K562 (cell line): ENCODE measurements around the gene BRSK1. TPM values are rescaled to one million over a fixed set of nuclear protein-coding genes. Genes with fewer than 3 reads are reported as not detected.

Source experiments
- ATF3 ChIP-seq, 2 experiments: fragments of 450-650 bp in 1 of 2; sonication (generic) in 1 of 2; formaldehyde crosslinking in 1 of 2; IDR thresholded peaks in 1 of 2; conservative IDR thresholded peaks in 1 of 2; 2 replicates each; pipeline versions ENCODE4 v1.6.1 to v1.8.1; 2016 to 2023; ENCODE audit warnings: mild to moderate bottlenecking in 2 of 2, moderate library complexity in 2 of 2, inconsistent platforms in 1 of 2, missing genetic modification reagents in 1 of 2
- HMGXB4 ChIP-seq: sonication (generic); formaldehyde crosslinking; IDR thresholded peaks from 2 replicates; pipeline ENCODE4 v1.8.1; 2023; ENCODE audit warnings: mild to moderate bottlenecking, missing genetic modification reagents
- MGA ChIP-seq: fragments of 450-650 bp; IDR thresholded peaks from 2 replicates; pipeline ENCODE4 v1.6.1; 2016; ENCODE audit warnings: mild to moderate bottlenecking, moderate library complexity
- NFRKB ChIP-seq: fragments of 450-650 bp; IDR thresholded peaks from 2 replicates; pipeline ENCODE4 v1.6.1; 2016; ENCODE audit warnings: low read depth
- ZBTB11 ChIP-seq, 3 experiments: fragments of 200-800 bp in 1 of 3; fragments of 250-450 bp in 1 of 3; fragments of 450-650 bp in 1 of 3; sonication (Bioruptor Pico) in 1 of 3; sonication (Bioruptor generic) in 1 of 3; formaldehyde crosslinking in 1 of 3; IDR thresholded peaks; 2 replicates each; pipeline versions ENCODE4 v1.6.1 to v1.8.0; 2016 to 2022; ENCODE audit warnings: mild to moderate bottlenecking in 2 of 3, missing genetic modification characterization in 2 of 3, missing compliant biosample characterization in 1 of 3, moderate library complexity in 1 of 3
- polyA plus RNA-seq, 8 experiments: library from polyadenylated mRNA; depleted of rRNA in 4 of 8; stranded (reverse) in 5 of 8; unstranded in 3 of 8; fragments of >200 nt; fragmentation: Nextera tagmentation in 2 of 8; fragmentation: Illumina TruSeq in 1 of 8; extraction: Ambion mirVana in 2 of 8; extraction: Trizol in 1 of 8; gene quantifications; 2 replicates each; pipeline versions ENCODE4 v1.2.1 to v1.2.3, GENCODE V29; 2011 to 2014; ENCODE audit warnings: inconsistent platforms in 1 of 8, missing spikeins in 1 of 8
- total RNA-seq, 7 experiments: library from RNA; depleted of rRNA in 6 of 7; stranded (reverse); fragments of >200 nt in 6 of 7; fragmentation: Illumina TruSeq in 2 of 7; extraction: Trizol in 2 of 7; gene quantifications; 2 replicates each; pipeline versions ENCODE4 v1.2.1 to v1.2.3, GENCODE V29; 2011 to 2021; ENCODE audit warnings: low replicate concordance in 1 of 7

BRSK1 gene
- total and polyA plus RNA-seq, 9 of the 15 experiments (the other 6 are each of a cell fraction or from before 2014, with no cell fraction given), result 1.7 to 9.3 (median 3.8) TPM; not detected in 2

- TF ChIP-seq HMGXB4 (CRISPR knock-in tag) (0 out of 2 replicates have a peak, but pooled peaks have one; percentile 13), ATF3 (IDR thresholded peaks at IDR 0.05) (no peak), ATF3 (CRISPR knock-in tag; conservative IDR thresholded peaks at IDR 0.05) (0 out of 2 replicates have a peak, but pooled peaks have one; percentile 12), ZBTB11 (CRISPR knock-in tag; IDR thresholded peaks at IDR 0.05) (peak in 1 of 3 experiments; percentile 57; a peak in 2 of 6 replicates), MGA (peak; percentile 58; the same call in 1 of the 2 replicates), NFRKB (peak; percentile 90)
These were observed 24.1 kb upstream of the BRSK1 start (continued) for GRCh38 chr19:55259540-55260210.
